Measurements from ENCODE around the gene KCTD7. TPM values are rescaled to one million over a fixed set of nuclear protein-coding genes. Genes with fewer than 3 reads are reported as not detected.
"Not testable (repeated sequence)": the region's sequence is repeated elsewhere in the genome, so short reads cannot be mapped to it uniquely, and the experiment has no call there.

Gene KCTD7
- total and polyA plus RNA-seq, 10 of the 15 experiments (the other 5 are each of a cell fraction or from before 2014, with no cell fraction given): 1.6 to 18.0 (median 9.4) TPM

DNA sequence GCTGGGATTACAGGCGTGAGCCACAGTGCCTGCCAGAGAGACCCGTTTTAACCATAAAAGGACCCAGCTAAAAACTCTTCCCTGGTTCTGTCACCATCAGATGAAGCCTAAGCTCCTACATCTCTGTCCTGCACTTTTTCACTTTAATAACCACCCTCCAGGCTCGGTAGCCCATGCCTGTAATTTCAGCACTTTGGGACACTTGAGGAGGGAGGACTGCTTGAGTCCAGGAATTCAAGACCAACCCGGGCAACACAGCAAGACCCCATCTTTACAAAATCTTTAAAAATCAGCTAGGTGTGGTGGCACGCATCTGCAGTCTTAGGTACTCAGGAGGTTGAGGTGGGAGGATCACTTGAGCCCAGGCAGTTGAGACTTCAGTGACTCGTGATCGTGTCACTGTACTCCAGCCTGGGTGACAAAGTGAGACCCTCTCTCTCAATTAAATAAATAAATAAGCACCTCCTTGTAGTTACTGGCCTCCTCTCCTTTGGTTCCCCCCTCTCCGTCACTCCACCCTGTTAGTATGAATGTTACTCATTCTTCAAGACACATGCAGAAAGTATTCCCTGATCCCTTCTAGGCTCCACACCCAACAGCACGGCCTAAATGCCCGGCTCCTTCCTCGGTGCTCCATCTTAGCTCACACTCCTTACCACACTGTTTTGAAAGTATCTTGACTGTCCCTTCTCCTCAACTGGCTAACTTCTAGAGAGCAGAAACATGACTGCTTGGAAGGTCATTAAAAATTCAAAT is 38.2 kb upstream of the KCTD7 start:
- ChIA-PET CTCF (interaction anchor here (1.4 kb wide), 1 partner anchor 11 kb away, joined by 6 read pairs; no protein-coding TSS in a partner anchor), POLR2A (interaction anchor here (0.6 to 1.9 kb wide), 3 partner anchors 42 to 434 kb away, joined by 3 to 4 read pairs (median 3); no protein-coding TSS in a partner anchor), RAD21 (ENCODE audit: unreplicated experiment) (interaction anchor here (0.6 kb wide), 1 partner anchor 69 kb away, joined by 4 read pairs; no protein-coding TSS in a partner anchor)
- H3K9me3 ChIP-seq (replicated peaks; ENCODE audit: control insufficient read depth, insufficient read depth, low read length); in situ Hi-C loops (cut with MboI); ATAC-seq; H3K4me1 ChIP-seq (ENCODE audit: control insufficient read depth, insufficient read depth, low read length); DNase-seq (ENCODE audit: low read depth, low spot score); H4K20me1 ChIP-seq (ENCODE audit: control insufficient read depth, insufficient read depth); FAIRE-seq; H2AFZ ChIP-seq (ENCODE audit: control insufficient read depth, low read depth, low read length); SMC1A ChIA-PET (ENCODE audit: uncharacterized antibody, unreplicated experiment); H3K27me3 ChIP-seq (replicated peaks in 1 of 2; ENCODE audit: control insufficient read depth in 2 of 2, insufficient read depth in 2 of 2, low read length in 1 of 2); H3K27ac ChIP-seq (ENCODE audit: control insufficient read depth, insufficient read depth); H3K36me3 ChIP-seq (ENCODE audit: control insufficient read depth in 2 of 2, insufficient read depth in 2 of 2, low read length in 1 of 2): not testable (repeated sequence)
- peaks cover 65% of the 10 kb centered on the region for H3K79me2 ChIP-seq (ENCODE audit: control insufficient read depth, insufficient read depth, low read length)
- intact Hi-C loops (cut with micrococcal nuclease; ENCODE audit: unreplicated experiment): loop anchor here (5.0 kb wide), 1 partner anchor 37 kb away; the partner anchor contains the start of gene KCTD7
- H3K9ac ChIP-seq (ENCODE audit: control insufficient read depth, insufficient read depth, low read length): peak overlapping the region; percentile 13; the same call in 1 of the 2 replicates
- WGBS (ENCODE audit: insufficient coverage, insufficient replicate concordance, low lambda C conversion rate, missing lambda C conversion rate): 85% methylated on average over 11 of the region's 11 CpGs
- peak overlapping the region; percentile 45 for H3K4me2 ChIP-seq (ENCODE audit: control insufficient read depth, insufficient read depth)
- BruUV-seq (replicated peaks): TSS peak; percentile 53
- H3K4me3 ChIP-seq: peak overlapping the region; percentile 86; the same call in 1 of the 2 replicates

GRCh38 chr7:66591058-66591798 is 37.5 kb upstream of the KCTD7 start:
- in situ Hi-C loops (cut with MboI); BruUV-seq (replicated peaks); FAIRE-seq; H3K9me3 ChIP-seq (replicated peaks; ENCODE audit: control insufficient read depth, insufficient read depth, low read length); DNase-seq (ENCODE audit: low read depth, low spot score); RAD21 ChIA-PET (ENCODE audit: unreplicated experiment); SMC1A ChIA-PET (ENCODE audit: uncharacterized antibody, unreplicated experiment); H3K4me1 ChIP-seq (ENCODE audit: control insufficient read depth, insufficient read depth, low read length); H4K20me1 ChIP-seq (ENCODE audit: control insufficient read depth, insufficient read depth); H3K36me3 ChIP-seq (ENCODE audit: control insufficient read depth in 2 of 2, insufficient read depth in 2 of 2, low read length in 1 of 2); H3K27me3 ChIP-seq (replicated peaks in 1 of 2; ENCODE audit: control insufficient read depth in 2 of 2, insufficient read depth in 2 of 2, low read length in 1 of 2): not testable (repeated sequence)
- Histone ChIP-seq H3K27ac (ENCODE audit: control insufficient read depth, insufficient read depth) (peak overlapping the region; percentile 64), H2AFZ (ENCODE audit: control insufficient read depth, low read depth, low read length) (peak overlapping the region; percentile 90), H3K4me2 (ENCODE audit: control insufficient read depth, insufficient read depth) (peak overlapping the region; percentile 3; the same call in 1 of the 2 replicates), H3K79me2 (ENCODE audit: control insufficient read depth, insufficient read depth, low read length) (peaks cover 59% of the 10 kb centered on the region), H3K4me3 (peak overlapping the region; percentile 86), H3K9ac (ENCODE audit: control insufficient read depth, insufficient read depth, low read length) (peak overlapping the region; percentile 70)
- ChIA-PET POLR2A (interaction anchor here (1.9 kb wide), 1 partner anchor 42 kb away, joined by 4 read pairs; no protein-coding TSS in a partner anchor), CTCF (interaction anchor here (1.4 kb wide), 1 partner anchor 12 kb away, joined by 6 read pairs; no protein-coding TSS in a partner anchor)
- 0 out of 2 replicates have a peak, but pooled peaks have one; percentile 20 for TF ChIP-seq MLLT1 (IDR thresholded peaks at IDR 0.05)
- ATAC-seq: peak; percentile 42
- WGBS (ENCODE audit: insufficient coverage, insufficient replicate concordance, low lambda C conversion rate, missing lambda C conversion rate): 18% methylated on average over 34 of the region's 35 CpGs
- intact Hi-C loops (cut with micrococcal nuclease; ENCODE audit: unreplicated experiment): loop anchor here (5.0 kb wide), 1 partner anchor 36 kb away; the partner anchor contains the start of gene KCTD7
